22Rv1 (cell line): Measurements from ENCODE around the gene SNRPA1.

Experiments
- ZFX ChIP-seq: fragments of 450-650 bp; IDR thresholded peaks from 2 replicates; pipeline ENCODE4 v1.6.1; 2017; ENCODE audit warnings: antibody characterized with exemption, borderline replicate concordance
- TF ChIP-seq, protein P1 (sequence below): fragments of 450-650 bp; IDR thresholded peaks from 2 replicates; pipeline ENCODE4 v1.5.1; 2017; ENCODE audit warnings: mild to moderate bottlenecking

DNA sequence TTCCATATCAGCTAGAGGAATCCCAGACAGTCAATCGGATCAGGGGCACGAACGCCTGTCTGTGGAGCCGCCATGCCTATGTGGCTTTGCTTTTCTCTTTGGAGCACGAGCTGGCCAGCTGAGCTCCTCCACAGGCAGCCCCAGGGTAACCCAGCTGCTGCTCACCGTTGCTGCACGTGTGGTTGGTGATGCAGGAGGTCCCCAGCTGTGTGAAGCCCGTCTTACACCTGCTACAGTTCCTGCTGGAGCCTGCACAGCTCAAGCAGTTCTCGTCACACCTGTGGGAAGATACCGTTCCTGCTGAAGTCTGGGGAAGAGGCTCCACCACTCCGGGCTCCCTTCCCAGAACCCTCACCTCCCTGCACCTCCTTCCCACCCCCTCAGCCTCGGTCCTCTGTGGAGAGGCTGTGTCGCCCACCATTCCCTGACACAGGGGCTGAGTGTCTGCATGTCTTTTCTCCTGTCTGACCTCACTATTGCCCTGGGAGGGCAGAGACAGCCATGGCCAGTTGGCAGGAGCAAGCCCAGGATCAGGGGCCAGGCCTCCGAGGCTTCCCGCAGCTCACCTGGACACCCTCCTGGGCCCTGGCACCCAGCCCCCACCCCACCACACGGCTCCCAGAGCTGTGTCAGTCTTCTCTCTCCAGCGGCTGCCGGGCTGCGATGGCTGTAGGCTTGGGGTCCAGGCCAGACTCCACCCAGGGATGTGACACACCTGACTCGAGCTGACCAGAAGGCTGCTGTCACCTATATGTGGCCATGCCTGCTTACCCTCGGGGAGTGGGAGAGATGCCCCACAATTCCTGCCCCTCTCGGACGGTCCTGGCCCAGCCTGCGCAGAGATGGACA lies 12.2 kb upstream of the SNRPA1 start:
- TF ChIP-seq, protein P1, sequence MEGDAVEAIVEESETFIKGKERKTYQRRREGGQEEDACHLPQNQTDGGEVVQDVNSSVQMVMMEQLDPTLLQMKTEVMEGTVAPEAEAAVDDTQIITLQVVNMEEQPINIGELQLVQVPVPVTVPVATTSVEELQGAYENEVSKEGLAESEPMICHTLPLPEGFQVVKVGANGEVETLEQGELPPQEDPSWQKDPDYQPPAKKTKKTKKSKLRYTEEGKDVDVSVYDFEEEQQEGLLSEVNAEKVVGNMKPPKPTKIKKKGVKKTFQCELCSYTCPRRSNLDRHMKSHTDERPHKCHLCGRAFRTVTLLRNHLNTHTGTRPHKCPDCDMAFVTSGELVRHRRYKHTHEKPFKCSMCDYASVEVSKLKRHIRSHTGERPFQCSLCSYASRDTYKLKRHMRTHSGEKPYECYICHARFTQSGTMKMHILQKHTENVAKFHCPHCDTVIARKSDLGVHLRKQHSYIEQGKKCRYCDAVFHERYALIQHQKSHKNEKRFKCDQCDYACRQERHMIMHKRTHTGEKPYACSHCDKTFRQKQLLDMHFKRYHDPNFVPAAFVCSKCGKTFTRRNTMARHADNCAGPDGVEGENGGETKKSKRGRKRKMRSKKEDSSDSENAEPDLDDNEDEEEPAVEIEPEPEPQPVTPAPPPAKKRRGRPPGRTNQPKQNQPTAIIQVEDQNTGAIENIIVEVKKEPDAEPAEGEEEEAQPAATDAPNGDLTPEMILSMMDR = no peak
- no peak for TF ChIP-seq ZFX
